ENCODE data around the gene UTP20.

Gene UTP20

GRCh38 chr12:101436136-101436535 is 156.2 kb downstream of the UTP20 start:
- DNase-seq (ENCODE audit: low read depth, low spot score): no peak
